ENCODE data around the gene HIRIP3. TPM values are rescaled to one million over a fixed set of nuclear protein-coding genes. Genes with fewer than 3 reads are reported as not detected.

Gene HIRIP3
- total RNA-seq, 1 donor from 2014 or later = 14.2 TPM

GRCh38 chr16:29951625-29952365 is 43.6 kb downstream of the HIRIP3 start:
- Mint-ChIP-seq H3K27me3 (peaks cover 14% of the 10 kb centered on the region), H3K27ac (no peak overlapping the region), H3K9me3 (peaks cover 7% of the 10 kb centered on the region), H3K4me1 (no peaks in the 10 kb centered on the region), H3K4me3 (no peak overlapping the region), H3K36me3 (ENCODE audit: low read depth) (no peaks in the 10 kb centered on the region)
- no peak for TF ChIP-seq CTCF (IDR thresholded peaks at IDR 0.05)
- DNase-seq (no peak), ATAC-seq (ENCODE audit: low read depth) (no peak)
- ChIA-PET POLR2A (interaction anchor here (0.7 kb wide), 1 partner anchor 166 kb away, joined by 14 read pairs; no protein-coding TSS in a partner anchor), CTCF (no interaction called here)
- intact Hi-C loops (cut with micrococcal nuclease) = no loop called here

- CTCF ChIA-PET = no interaction called here
- intact Hi-C loops (cut with micrococcal nuclease) = no loop called here
- Mint-ChIP-seq H3K9me3 (peaks cover 7% of the 10 kb centered on the region), H3K4me1 (no peaks in the 10 kb centered on the region), H3K27ac (no peak overlapping the region), H3K4me3 (no peak overlapping the region), H3K36me3 (ENCODE audit: low read depth) (no peaks in the 10 kb centered on the region), H3K27me3 (peaks cover 14% of the 10 kb centered on the region)
- TF ChIP-seq CTCF (IDR thresholded peaks at IDR 0.05) = no peak
- POLR2A ChIA-PET = no interaction called here
- ATAC-seq (ENCODE audit: low read depth) (no peak), DNase-seq (no peak)
Observed at GRCh38 chr16:29950806-29951461, 44.5 kb downstream of the HIRIP3 start.

- H3K4me3 Mint-ChIP-seq = no peak overlapping the region
- no peaks in the 10 kb centered on the region for H3K4me1 Mint-ChIP-seq
- no peaks in the 10 kb centered on the region for H3K36me3 Mint-ChIP-seq (ENCODE audit: low read depth)
- intact Hi-C loops (cut with micrococcal nuclease) = no loop called here
- ATAC-seq (ENCODE audit: low read depth) (no peak), DNase-seq (no peak)
- TF ChIP-seq CTCF (IDR thresholded peaks at IDR 0.05) = no peak
- POLR2A ChIA-PET = no interaction called here
- H3K27ac Mint-ChIP-seq = no peak overlapping the region
- peaks cover 14% of the 10 kb centered on the region for H3K27me3 Mint-ChIP-seq
- CTCF ChIA-PET = no interaction called here
- H3K9me3 Mint-ChIP-seq = peaks cover 7% of the 10 kb centered on the region
Observed at GRCh38 chr16:29947897-29948296, 47.5 kb downstream of the HIRIP3 start.

- CTCF ChIA-PET = no interaction called here
- no peaks in the 10 kb centered on the region for H3K4me1 Mint-ChIP-seq
- no peak for TF ChIP-seq CTCF (IDR thresholded peaks at IDR 0.05)
- no peak overlapping the region for H3K27ac Mint-ChIP-seq
- H3K36me3 Mint-ChIP-seq (ENCODE audit: low read depth) = no peaks in the 10 kb centered on the region
- H3K9me3 Mint-ChIP-seq = no peaks in the 10 kb centered on the region
- intact Hi-C loops (cut with micrococcal nuclease) = no loop called here
- DNase-seq (no peak), ATAC-seq (ENCODE audit: low read depth) (no peak)
- H3K27me3 Mint-ChIP-seq = peaks cover 16% of the 10 kb centered on the region
- H3K4me3 Mint-ChIP-seq = no peak overlapping the region
- POLR2A ChIA-PET = no interaction called here
Observed at GRCh38 chr16:29943846-29944799, 51.3 kb downstream of the HIRIP3 start.

Other genes with a start within 250 kb of the HIRIP3 start
- gene C16orf54, start 249.6 kb downstream of the HIRIP3 start, total RNA-seq = 20.4 and 22.5 TPM in 2 replicates
- not detected in 2 replicates for gene ZG16, start 217.4 kb downstream of the HIRIP3 start, total RNA-seq
- gene KIF22, start 204.9 kb downstream of the HIRIP3 start, total RNA-seq = 33.1 and 40.1 TPM in 2 replicates
- gene MAZ, start 189.1 kb downstream of the HIRIP3 start, total RNA-seq = 172 and 187 TPM in 2 replicates
- gene PRRT2, start 183.4 kb downstream of the HIRIP3 start, total RNA-seq = 0.11 and 0.54 TPM in 2 replicates
- 18.6 and 20.3 TPM in 2 replicates for gene PAGR1, start 179.5 kb downstream of the HIRIP3 start, total RNA-seq
- 177 and 179 TPM in 2 replicates for gene MVP, start 175.2 kb downstream of the HIRIP3 start, total RNA-seq
- 28.7 and 29.8 TPM in 2 replicates for gene CDIPT, start 132.4 kb downstream of the HIRIP3 start, total RNA-seq
- gene SEZ6L2, start 96.1 kb downstream of the HIRIP3 start, total RNA-seq = not detected in 2 replicates
- 0.12 TPM in 1 of 2 replicates, not detected in the other for gene ASPHD1, start 95.1 kb downstream of the HIRIP3 start, total RNA-seq
- gene KCTD13, start 69.4 kb downstream of the HIRIP3 start, total RNA-seq = 37.5 and 44.4 TPM in 2 replicates
- gene TMEM219, start 33.5 kb downstream of the HIRIP3 start, total RNA-seq = 50.3 and 50.8 TPM in 2 replicates
- 30.5 and 36.1 TPM in 2 replicates for gene TAOK2, start 21.7 kb downstream of the HIRIP3 start, total RNA-seq
- 83.5 and 93.6 TPM in 2 replicates for gene INO80E, start 624 bp upstream of the HIRIP3 start, total RNA-seq
- not detected in 2 replicates for gene DOC2A, start 15.4 kb upstream of the HIRIP3 start, total RNA-seq
- gene C16orf92, start 27.6 kb upstream of the HIRIP3 start, total RNA-seq = not detected in 2 replicates
- not detected in 2 replicates for gene TLCD3B, start 35.7 kb upstream of the HIRIP3 start, total RNA-seq
- 611 and 613 TPM in 2 replicates for gene ALDOA, start 70.1 kb upstream of the HIRIP3 start, total RNA-seq
- 124 and 131 TPM in 2 replicates for gene PPP4C, start 80.4 kb upstream of the HIRIP3 start, total RNA-seq
- 2.3 TPM in 2 replicates for gene TBX6, start 96.3 kb upstream of the HIRIP3 start, total RNA-seq
- 75.8 and 77.8 TPM in 2 replicates for gene YPEL3, start 100.6 kb upstream of the HIRIP3 start, total RNA-seq
- 4.9 and 6.1 TPM in 2 replicates for gene GDPD3, start 117.9 kb upstream of the HIRIP3 start, total RNA-seq
- 37.2 and 45.6 TPM in 2 replicates for gene MAPK3, start 127.6 kb upstream of the HIRIP3 start, total RNA-seq
- gene CORO1A, start 188.0 kb upstream of the HIRIP3 start, total RNA-seq = 1,030 and 1,060 TPM in 2 replicates
- gene BOLA2B, start 198.0 kb upstream of the HIRIP3 start, total RNA-seq = 145 and 174 TPM in 2 replicates
- gene SLX1A, start 198.3 kb upstream of the HIRIP3 start, total RNA-seq = 54.2 and 77.0 TPM in 2 replicates
- 15.7 and 23.3 TPM in 2 replicates for gene SULT1A3, start 203.6 kb upstream of the HIRIP3 start, total RNA-seq

All from activated B cell treated with CpG ODN at 0.5 μM for 24 hours (primary cell).